GM13976 (cell line): ENCODE measurements around the gene DAB1.

Source experiments
- DNase-seq: peaks from one replicate; pipeline ENCODE4 v3.0.0; 2012; ENCODE audit warnings: low spot score
- in situ Hi-C: fragments of 300-500 bp; cut with MboI; formaldehyde crosslinking; loops from one replicate; pipeline ENCODE4 v1.12.0; 2022; ENCODE audit warnings: low sequenced_read_pairs, mixed read lengths, inconsistent platforms; ENCODE audit not compliant: unreplicated experiment
- TF ChIP-seq, protein P1 (sequence below): IDR thresholded peaks from 2 replicates; pipeline ENCODE4 v1.5.1; 2012; ENCODE audit warnings: borderline replicate concordance, mild to moderate bottlenecking; ENCODE audit not compliant: insufficient read depth; ENCODE audit errors: extremely low read depth, missing control alignments, control extremely low read depth

DAB1 gene

DNA sequence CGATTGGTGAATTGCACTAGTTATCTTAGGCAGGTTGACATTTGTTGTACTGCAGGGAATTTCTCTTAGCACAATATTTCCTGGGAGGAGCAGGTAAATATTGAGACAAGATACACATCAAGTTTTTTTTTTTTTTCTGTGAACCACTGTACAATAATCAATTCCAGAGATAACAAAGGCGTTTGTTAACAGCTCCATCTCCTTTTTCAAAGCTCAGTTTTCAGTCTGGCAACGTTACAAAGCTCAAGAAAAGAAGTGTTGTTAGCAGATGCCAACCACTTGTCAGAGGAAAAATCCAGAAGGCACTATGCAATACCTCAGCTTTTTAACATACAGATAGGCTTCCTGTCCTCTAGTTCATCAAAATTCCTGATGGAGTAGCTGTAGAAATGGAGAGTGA, 40.9 kb upstream of the DAB1 start:
- in situ Hi-C loops: no loop called here
- TF ChIP-seq, protein P1, sequence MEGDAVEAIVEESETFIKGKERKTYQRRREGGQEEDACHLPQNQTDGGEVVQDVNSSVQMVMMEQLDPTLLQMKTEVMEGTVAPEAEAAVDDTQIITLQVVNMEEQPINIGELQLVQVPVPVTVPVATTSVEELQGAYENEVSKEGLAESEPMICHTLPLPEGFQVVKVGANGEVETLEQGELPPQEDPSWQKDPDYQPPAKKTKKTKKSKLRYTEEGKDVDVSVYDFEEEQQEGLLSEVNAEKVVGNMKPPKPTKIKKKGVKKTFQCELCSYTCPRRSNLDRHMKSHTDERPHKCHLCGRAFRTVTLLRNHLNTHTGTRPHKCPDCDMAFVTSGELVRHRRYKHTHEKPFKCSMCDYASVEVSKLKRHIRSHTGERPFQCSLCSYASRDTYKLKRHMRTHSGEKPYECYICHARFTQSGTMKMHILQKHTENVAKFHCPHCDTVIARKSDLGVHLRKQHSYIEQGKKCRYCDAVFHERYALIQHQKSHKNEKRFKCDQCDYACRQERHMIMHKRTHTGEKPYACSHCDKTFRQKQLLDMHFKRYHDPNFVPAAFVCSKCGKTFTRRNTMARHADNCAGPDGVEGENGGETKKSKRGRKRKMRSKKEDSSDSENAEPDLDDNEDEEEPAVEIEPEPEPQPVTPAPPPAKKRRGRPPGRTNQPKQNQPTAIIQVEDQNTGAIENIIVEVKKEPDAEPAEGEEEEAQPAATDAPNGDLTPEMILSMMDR: no peak
- DNase-seq: no peak

DNA sequence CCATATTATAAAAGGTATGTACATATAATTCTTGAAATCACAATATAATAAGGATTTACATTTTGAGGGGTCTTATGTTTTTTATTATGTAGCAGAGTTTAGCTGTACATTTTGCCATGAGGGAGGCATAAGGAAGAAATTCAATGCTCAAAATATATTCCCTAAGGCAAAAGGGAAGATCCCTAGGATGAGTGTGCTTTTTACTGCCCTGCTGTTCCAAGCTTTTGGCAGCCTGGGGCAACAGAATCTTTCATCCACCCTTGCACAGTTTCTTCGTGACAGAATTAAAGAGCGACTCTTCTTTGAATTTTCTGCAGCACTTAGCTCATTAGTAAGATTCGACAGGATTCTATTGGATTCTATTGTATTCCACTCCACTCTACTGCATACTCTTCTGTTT, 39.5 kb upstream of the DAB1 start:
- TF ChIP-seq, protein P1: no peak
- in situ Hi-C loops: no loop called here
- no peak for DNase-seq

DNA sequence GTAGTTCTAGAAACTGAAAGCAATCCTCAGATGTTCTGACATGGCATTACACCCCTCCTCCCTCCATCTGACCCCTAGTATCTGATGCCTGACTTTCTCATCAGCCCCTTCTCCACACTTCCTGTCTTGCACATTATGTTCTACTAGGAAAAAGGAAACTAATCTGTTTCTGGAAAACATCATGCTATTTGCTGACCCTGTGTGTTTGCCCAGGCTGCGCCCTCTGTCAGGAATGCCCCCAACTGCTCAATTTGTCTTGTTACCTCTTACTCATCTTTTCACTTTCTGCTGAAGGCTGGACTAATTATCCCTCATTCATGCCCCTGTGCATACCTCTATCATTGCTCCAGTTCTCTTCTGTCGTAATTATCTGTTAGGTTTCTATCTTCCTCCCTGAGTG, 37.5 kb upstream of the DAB1 start:
- TF ChIP-seq, protein P1: no peak
- DNase-seq: no peak

GRCh38 chr1:57451516-57451915, 27.7 kb upstream of the DAB1 start:
- in situ Hi-C loops: no loop called here
- TF ChIP-seq, protein P1: no peak
- DNase-seq: no peak

More for the DNA sequence above, 37.5 kb upstream of the DAB1 start:
- in situ Hi-C loops: no loop called here

- in situ Hi-C loops: no loop called here
- DNase-seq: no peak
- TF ChIP-seq, protein P1: no peak
These were observed 27.1 kb upstream of the DAB1 start for GRCh38 chr1:57450981-57451380.

DNA sequence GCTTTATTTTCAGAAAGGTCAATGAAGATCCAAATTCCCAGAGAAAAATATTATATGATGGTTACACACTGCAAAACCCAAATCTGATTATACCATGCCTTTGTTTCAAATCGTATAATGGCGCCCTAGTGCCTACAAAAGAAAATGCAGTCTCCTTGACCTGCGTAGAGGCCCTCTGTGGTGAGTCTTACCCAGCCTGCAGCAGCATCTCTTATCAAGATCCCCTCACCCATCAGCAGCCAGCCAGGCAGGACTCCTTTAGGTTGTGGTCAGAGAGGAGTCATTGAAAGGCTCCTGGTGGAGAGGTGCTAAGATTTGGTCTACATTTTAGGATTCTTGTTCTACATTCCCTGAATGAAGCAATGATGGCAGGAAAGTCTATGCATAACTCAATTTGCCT, 23.7 kb upstream of the DAB1 start:
- TF ChIP-seq, protein P1: no peak
- in situ Hi-C loops: no loop called here

DNA sequence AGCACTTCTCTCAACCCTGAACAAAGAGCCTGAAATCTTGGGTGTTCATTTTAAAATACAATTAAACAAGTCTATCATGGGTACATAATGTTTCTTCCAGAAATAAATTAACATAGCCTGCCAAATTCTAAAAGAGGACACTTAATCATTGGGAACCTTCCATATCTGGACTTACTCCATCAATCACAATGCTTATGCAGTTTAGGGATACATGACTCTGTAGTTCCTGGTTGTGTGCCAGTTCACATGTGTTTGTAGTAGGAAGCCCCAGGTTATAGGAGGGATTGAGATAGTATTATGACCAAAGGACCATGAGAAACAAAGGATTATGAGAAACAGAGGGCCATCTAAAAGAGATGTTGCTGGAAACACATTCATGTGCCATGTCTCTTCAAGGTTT, 19.1 kb upstream of the DAB1 start:
- TF ChIP-seq, protein P1: no peak
- no peak for DNase-seq
- in situ Hi-C loops: no loop called here

More for the DNA sequence above, 23.7 kb upstream of the DAB1 start:
- no peak for DNase-seq
